H1 (cell line): Measurements from ENCODE around the gene RPS6KC1. TPM values are rescaled to one million over a fixed set of nuclear protein-coding genes. Genes with fewer than 3 reads are reported as not detected.

ENCODE experiments used
- CTCF ChIA-PET: fragments of 300-600 bp; sonication (Branson Sonifier 250); formaldehyde crosslinking; loops from one replicate; lab custom pipeline; 2021; ENCODE audit not compliant: partially characterized antibody; lab: Charles Lee
- POLR2A ChIA-PET: fragments of 300-600 bp; sonication (Branson Sonifier 250); formaldehyde crosslinking; loops from one replicate; lab custom pipeline; 2021; ENCODE audit warnings: inconsistent platforms; ENCODE audit not compliant: partially characterized antibody; lab: Charles Lee
- DNase-seq, 2 experiments: peaks; one replicate each; pipeline versions ENCODE4 v3.0.0 to v3.0.0-alpha.2; 2010 to 2022; ENCODE audit warnings: low spot score in 2 of 2, low read depth in 1 of 2, mixed read lengths in 1 of 2
- FAIRE-seq: peaks from 2 replicates; lab custom pipeline; 2011; peaks lifted over from hg19 to GRCh38; lab: Jason Lieb, UNC
- H2AFZ ChIP-seq: 2 replicates; pipeline ENCODE4 v1.8.1; 2012; ENCODE audit warnings: low read length, inconsistent platforms
- H2AK5ac ChIP-seq: 2 replicates; pipeline ENCODE4 v1.6.1; 2013; ENCODE audit warnings: low read depth, low read length
- H2BK120ac ChIP-seq: replicated peaks from 2 replicates; pipeline ENCODE3; 2013; ENCODE audit warnings: low read depth, low read length, inconsistent platforms
- H2BK12ac ChIP-seq: 2 replicates; pipeline ENCODE4 v1.6.1; 2013; ENCODE audit warnings: low read depth, low read length
- H2BK15ac ChIP-seq: 2 replicates; pipeline ENCODE4 v1.6.1; 2013; ENCODE audit warnings: low read length
- H2BK20ac ChIP-seq: 2 replicates; pipeline ENCODE4 v1.6.1; 2013; ENCODE audit warnings: low read length
- H2BK5ac ChIP-seq: 2 replicates; pipeline ENCODE4 v1.6.1; 2013; ENCODE audit warnings: low read depth, low read length
- H3K14ac ChIP-seq: 2 replicates; pipeline ENCODE4 v1.6.1; 2013; ENCODE audit warnings: inconsistent platforms; ENCODE audit not compliant: insufficient read length
- H3K18ac ChIP-seq: 2 replicates; pipeline ENCODE4 v1.6.1; 2013; ENCODE audit warnings: low read length; ENCODE audit errors: extremely low read depth
- H3K23ac ChIP-seq: 2 replicates; pipeline ENCODE4 v1.6.1; 2013; ENCODE audit warnings: inconsistent platforms; ENCODE audit not compliant: insufficient read length
- H3K23me2 ChIP-seq: 2 replicates; pipeline ENCODE4 v1.6.1; 2013; ENCODE audit warnings: low read depth, low read length
- H3K27ac ChIP-seq: 2 replicates; pipeline ENCODE4 v1.6.1; 2011; ENCODE audit warnings: low read depth, low read length, inconsistent platforms
- H3K27me3 ChIP-seq, 4 experiments: replicated peaks in 1 of 4; 1 replicate in 1 of 4; 2 replicates in 3 of 4; pipeline versions ENCODE4 v1.6.1 to v1.8.1; 2011 to 2013; ENCODE audit warnings: low read length in 3 of 4, mild to moderate bottlenecking in 3 of 4, inconsistent platforms in 2 of 4, mixed read lengths in 2 of 4, moderate library complexity in 1 of 4; ENCODE audit not compliant: control insufficient read depth in 3 of 4, insufficient read depth in 3 of 4; ENCODE audit errors: extremely low read depth in 1 of 4
- H3K36me3 ChIP-seq, 4 experiments: 2 replicates each; pipeline versions ENCODE4 v1.6.1 to v1.8.1; 2011 to 2013; ENCODE audit warnings: mild to moderate bottlenecking in 4 of 4, low read length in 3 of 4, moderate library complexity in 2 of 4, control low read depth in 1 of 4, inconsistent platforms in 1 of 4; ENCODE audit not compliant: insufficient read depth in 4 of 4, control insufficient read depth in 2 of 4
- H3K4ac ChIP-seq: replicated peaks from 2 replicates; pipeline ENCODE3; 2013; ENCODE audit warnings: low read length, low read depth, mixed read lengths, inconsistent platforms; ENCODE audit not compliant: insufficient read length
- H3K4me1 ChIP-seq, 4 experiments: replicated peaks in 1 of 4; 1 replicate in 1 of 4; 2 replicates in 3 of 4; pipeline versions ENCODE4 v1.6.1 to v1.8.1; 2011 to 2013; ENCODE audit warnings: low read length in 3 of 4, inconsistent platforms in 2 of 4, mixed read lengths in 1 of 4; ENCODE audit not compliant: insufficient read depth in 4 of 4, control insufficient read depth in 3 of 4
- H3K4me2 ChIP-seq, 2 experiments: 2 replicates each; pipeline versions ENCODE4 v1.6.1 to v1.8.1; 2011 to 2013; ENCODE audit warnings: low read depth in 2 of 2, low read length in 2 of 2, control low read depth in 1 of 2, inconsistent platforms in 1 of 2, mild to moderate bottlenecking in 1 of 2; ENCODE audit not compliant: insufficient read depth in 1 of 2
- H3K4me3 ChIP-seq, 4 experiments: fragments of 200-600, 300-600 bp in 1 of 4; sonication (generic), shearing (Covaris generic), sonication (Bioruptor Twin) in 1 of 4; 2 replicates each; pipeline versions ENCODE4 v1.5.1 to v1.8.1; 2011 to 2016; ENCODE audit warnings: low read length in 4 of 4, low read depth in 3 of 4, control low read depth in 2 of 4, inconsistent platforms in 2 of 4, mild to moderate bottlenecking in 2 of 4, mixed read lengths in 1 of 4, moderate library complexity in 1 of 4; ENCODE audit not compliant: insufficient read depth in 2 of 4; ENCODE audit errors: extremely low read depth in 1 of 4
- H3K56ac ChIP-seq: replicated peaks from 2 replicates; pipeline ENCODE3; 2013; ENCODE audit warnings: low read depth, mild to moderate bottlenecking, mixed read lengths, low read length, inconsistent platforms; ENCODE audit not compliant: insufficient read length
- H3K79me1 ChIP-seq: 2 replicates; pipeline ENCODE4 v1.6.1; 2013; ENCODE audit warnings: low read depth, low read length, control low read depth
- H3K79me2 ChIP-seq, 2 experiments: 2 replicates each; pipeline versions ENCODE4 v1.6.1 to v1.8.1; 2012 to 2013; ENCODE audit warnings: low read length in 2 of 2, mild to moderate bottlenecking in 2 of 2, inconsistent platforms in 1 of 2; ENCODE audit not compliant: insufficient read depth in 2 of 2, control insufficient read depth in 1 of 2
- H3K9ac ChIP-seq, 4 experiments: replicated peaks in 1 of 4; 1 replicate in 1 of 4; 2 replicates in 3 of 4; pipeline versions ENCODE4 v1.6.1 to v1.8.1; 2011 to 2013; ENCODE audit warnings: low read depth in 3 of 4, low read length in 3 of 4, control low read depth in 2 of 4, mild to moderate bottlenecking in 2 of 4, moderate library complexity in 2 of 4, inconsistent platforms in 1 of 4; ENCODE audit errors: extremely low read depth in 1 of 4
- H3K9me3 ChIP-seq, 2 experiments: 2 replicates each; pipeline versions ENCODE4 v1.6.1 to v1.8.1; 2012 to 2013; ENCODE audit warnings: mild to moderate bottlenecking in 2 of 2, moderate library complexity in 2 of 2, control low read depth in 1 of 2, inconsistent platforms in 1 of 2, low read depth in 1 of 2, low read length in 1 of 2, mixed read lengths in 1 of 2; ENCODE audit not compliant: insufficient read depth in 2 of 2
- H4K20me1 ChIP-seq, 2 experiments: replicated peaks in 1 of 2; 2 replicates each; pipeline versions ENCODE3 to v1.8.1; 2011 to 2013; ENCODE audit warnings: inconsistent platforms in 2 of 2, low read length in 2 of 2, mild to moderate bottlenecking in 1 of 2; ENCODE audit not compliant: insufficient read depth in 2 of 2, control insufficient read depth in 1 of 2
- H4K5ac ChIP-seq: 2 replicates; pipeline ENCODE4 v1.6.1; 2013; ENCODE audit warnings: low read length, low read depth, mixed read lengths, inconsistent platforms; ENCODE audit not compliant: insufficient read length
- H4K8ac ChIP-seq: 2 replicates; pipeline ENCODE4 v1.8.0; 2013; ENCODE audit warnings: mild to moderate bottlenecking, moderate library complexity, low read length, inconsistent platforms; ENCODE audit not compliant: insufficient read depth; ENCODE audit errors: extremely low read depth
- H4K91ac ChIP-seq: replicated peaks from 2 replicates; pipeline ENCODE3; 2013; ENCODE audit warnings: low read length, mixed read lengths, inconsistent platforms; ENCODE audit not compliant: insufficient read length
- EGR1 ChIP-seq: IDR thresholded peaks from 2 replicates; pipeline ENCODE4 v1.6.1; 2011; ENCODE audit warnings: low read depth, low read length, borderline replicate concordance
- EZH2 ChIP-seq: fragments of 200-600 bp; sonication (generic); IDR thresholded peaks from 2 replicates; pipeline ENCODE4 v1.7.1; 2012; ENCODE audit warnings: low read depth, mild to moderate bottlenecking, moderate library complexity, low read length, inconsistent platforms; ENCODE audit not compliant: severe bottlenecking
- USF2 ChIP-seq: IDR thresholded peaks from 2 replicates; pipeline ENCODE4 v1.6.1; 2011; ENCODE audit warnings: low read length, improper control_type of control experiment
- ZNF274 ChIP-seq: IDR thresholded peaks from 2 replicates; pipeline ENCODE4 v1.7.0; 2012; ENCODE audit warnings: low read length, borderline replicate concordance; ENCODE audit errors: extremely low read depth
- WGBS, 2 experiments: shearing (Covaris generic) in 1 of 2; methylation state at CpG; one replicate each; pipeline versions ENCODE4 v1.1.6 to v1.1.7; 2013 to 2015; ENCODE audit warnings: low lambda C conversion rate in 2 of 2, mixed read lengths in 2 of 2, inconsistent platforms in 1 of 2, low coverage in 1 of 2, missing lambda C conversion rate in 1 of 2; ENCODE audit not compliant: insufficient replicate concordance in 2 of 2, insufficient coverage in 1 of 2, insufficient read length in 1 of 2; ENCODE audit errors: extremely low coverage in 1 of 2, missing lambda C conversion rate in 1 of 2; 5-methylcytosine and 5-hydroxymethylcytosine counted together
- polyA plus RNA-seq, 7 experiments: library from polyadenylated mRNA; depleted of rRNA in 3 of 7; stranded (reverse) in 5 of 7; unstranded in 2 of 7; fragments of >200 nt in 5 of 7; fragments of 200-250 nt in 2 of 7; gene quantifications; 1 replicate in 5 of 7; 2 replicates in 1 of 7; 4 replicates in 1 of 7; pipeline versions ENCODE4 v1.2.1 to v1.2.3, GENCODE V29; 2011 to 2013; ENCODE audit warnings: missing spikeins in 2 of 7, mixed read lengths in 2 of 7
- total RNA-seq: library from RNA; stranded (reverse); fragmentation: NEBNext Ultra II Directional; extraction: Animal tissue kit (Norgen Biotek cat#: 25700); gene quantifications from 2 replicates; pipeline ENCODE4 v1.2.1, GENCODE V29; 2021

RPS6KC1 gene
- total and polyA plus RNA-seq, 2 of the 8 experiments (the other 6 are each of a cell fraction or from before 2014, with no cell fraction given): 4.9 to 17.6 TPM

- Histone ChIP-seq H3K9me3 (no peaks in the 10 kb centered on the region), H3K23ac (no peak overlapping the region), H2BK12ac (no peak overlapping the region), H3K56ac (no peak overlapping the region), H4K91ac (no peak overlapping the region), H4K5ac (no peak overlapping the region), H2BK15ac (no peak overlapping the region), H2BK5ac (no peak overlapping the region), H3K4me1 (no peaks in the 10 kb centered on the region), H4K8ac (no peak overlapping the region), H3K4me3 (no peak overlapping the region), H2AFZ (no peak overlapping the region), H3K23me2 (no peaks in the 10 kb centered on the region), H2BK20ac (no peak overlapping the region), H2AK5ac (no peak overlapping the region), H3K4me2 (no peak overlapping the region), H3K79me1 (no peaks in the 10 kb centered on the region), H3K79me2 (no peaks in the 10 kb centered on the region), H3K4ac (no peak overlapping the region), H3K36me3 (no peaks in the 10 kb centered on the region; a peak in 1 of 8 replicates), H3K9ac (no peak overlapping the region), H3K14ac (no peak overlapping the region), H4K20me1 (no peaks in the 10 kb centered on the region), H2BK120ac (no peak overlapping the region), H3K27me3 (no peaks in the 10 kb centered on the region), H3K27ac (no peak overlapping the region), H3K18ac (no peak overlapping the region)
- TF ChIP-seq ZNF274 (no peak), USF2 (no peak), EGR1 (no peak), EZH2 (no peak)
- DNase-seq: no peak
- CTCF ChIA-PET: no interaction called here
- WGBS, 2 experiments: 100% methylated on average over 1 of the region's 1 CpG; no CpG with 5 or more reads in 1 of the 2 experiments
- no peak for FAIRE-seq
- POLR2A ChIA-PET: no interaction called here
Measured at GRCh38 chr1:213095467-213095866, 44.4 kb downstream of the RPS6KC1 start.
